ENCODE results near the gene POM121L2.

POM121L2 gene

GRCh38 chr6:27283279-27283678, 28.8 kb downstream of the POM121L2 start:
- TF ChIP-seq GATA3 (IDR thresholded peaks at IDR 0.05; ENCODE audit: low read depth, low read length) (no peak), GATA2 (IDR thresholded peaks at IDR 0.05; ENCODE audit: low read depth, low read length) (no peak)

DNA sequence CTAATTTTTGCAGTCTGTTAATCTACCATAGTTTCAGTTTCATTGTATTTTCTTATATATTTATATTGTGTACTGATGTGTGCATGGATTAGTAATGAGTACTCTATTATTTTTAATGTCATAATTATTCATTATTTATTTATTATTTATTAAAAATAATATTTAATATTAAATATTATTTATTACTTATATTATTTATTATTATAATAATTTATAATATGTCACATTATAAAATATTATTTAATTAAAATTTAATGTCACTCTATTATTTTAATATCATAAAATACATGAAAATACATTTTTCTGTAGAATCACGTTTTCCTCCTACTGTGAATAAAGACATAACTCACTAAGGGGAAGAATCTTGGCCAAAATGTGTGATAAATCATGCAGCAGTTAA, 30.5 kb downstream of the POM121L2 start:
- TF ChIP-seq GATA3 (IDR thresholded peaks at IDR 0.05; ENCODE audit: low read depth, low read length) (no peak), GATA2 (IDR thresholded peaks at IDR 0.05; ENCODE audit: low read depth, low read length) (no peak)

DNA sequence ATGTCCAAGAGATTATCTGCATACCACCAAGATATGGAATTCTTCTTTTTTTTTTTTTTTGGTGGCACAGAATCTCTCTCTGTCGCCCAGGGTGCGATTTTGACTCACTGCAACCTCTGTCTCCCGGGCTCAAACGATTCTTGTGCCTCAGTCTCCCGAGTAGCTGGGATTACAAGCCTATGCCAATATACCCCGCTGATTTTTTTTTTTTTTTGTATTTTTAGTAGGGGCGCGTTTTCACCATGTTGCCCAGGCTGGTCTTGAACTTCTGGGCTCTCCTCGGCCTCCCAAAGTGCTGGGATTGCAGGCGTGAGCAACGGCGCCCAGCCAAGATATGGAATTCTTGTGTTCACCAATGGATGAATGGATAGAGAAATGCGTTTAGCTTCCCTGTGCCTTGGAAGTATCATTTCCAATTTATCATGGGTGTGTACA, 31.0 kb downstream of the POM121L2 start:
- TF ChIP-seq GATA3 (IDR thresholded peaks at IDR 0.05; ENCODE audit: low read depth, low read length) (no peak), GATA2 (IDR thresholded peaks at IDR 0.05; ENCODE audit: low read depth, low read length) (no peak)

- TF ChIP-seq GATA3 (IDR thresholded peaks at IDR 0.05; ENCODE audit: low read depth, low read length) (no peak), GATA2 (IDR thresholded peaks at IDR 0.05; ENCODE audit: low read depth, low read length) (no peak)
Observed at GRCh38 chr6:27280540-27281000, 31.5 kb downstream of the POM121L2 start.

GRCh38 chr6:27280064-27280539, 32.0 kb downstream of the POM121L2 start:
- no peak for TF ChIP-seq GATA2 (IDR thresholded peaks at IDR 0.05; ENCODE audit: low read depth, low read length)
- TF ChIP-seq GATA3 (IDR thresholded peaks at IDR 0.05; ENCODE audit: low read depth, low read length): no peak

DNA sequence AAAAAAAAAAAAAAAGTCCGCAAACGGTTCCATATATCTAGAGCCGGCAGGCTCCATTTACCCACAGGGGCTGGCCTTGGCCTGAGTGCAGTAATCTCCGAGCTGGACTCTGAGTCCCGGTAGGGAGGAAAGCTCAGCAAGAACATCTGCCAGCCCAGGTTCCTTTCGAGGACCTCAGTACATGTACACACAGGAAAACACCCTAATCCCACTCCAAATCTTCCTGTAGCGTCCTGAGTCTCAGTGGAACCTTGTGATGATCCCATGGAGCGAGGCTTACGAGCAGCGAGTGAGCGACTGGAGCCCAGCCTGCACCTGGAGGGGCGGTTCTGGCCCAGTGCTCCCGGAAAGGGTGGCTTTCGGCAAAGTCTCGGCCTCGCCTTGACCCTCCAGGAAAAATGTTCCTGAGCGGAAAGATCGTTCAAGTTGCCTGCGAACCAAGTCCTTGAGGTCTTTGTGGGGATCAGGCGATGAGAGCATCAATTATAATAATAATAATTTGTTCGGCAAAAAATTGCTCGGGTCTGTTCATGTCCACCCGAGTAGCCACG, 32.5 kb downstream of the POM121L2 start:
- TF ChIP-seq GATA3 (IDR thresholded peaks at IDR 0.05; ENCODE audit: low read depth, low read length): no peak
- TF ChIP-seq GATA2 (IDR thresholded peaks at IDR 0.05; ENCODE audit: low read depth, low read length): no peak

DNA sequence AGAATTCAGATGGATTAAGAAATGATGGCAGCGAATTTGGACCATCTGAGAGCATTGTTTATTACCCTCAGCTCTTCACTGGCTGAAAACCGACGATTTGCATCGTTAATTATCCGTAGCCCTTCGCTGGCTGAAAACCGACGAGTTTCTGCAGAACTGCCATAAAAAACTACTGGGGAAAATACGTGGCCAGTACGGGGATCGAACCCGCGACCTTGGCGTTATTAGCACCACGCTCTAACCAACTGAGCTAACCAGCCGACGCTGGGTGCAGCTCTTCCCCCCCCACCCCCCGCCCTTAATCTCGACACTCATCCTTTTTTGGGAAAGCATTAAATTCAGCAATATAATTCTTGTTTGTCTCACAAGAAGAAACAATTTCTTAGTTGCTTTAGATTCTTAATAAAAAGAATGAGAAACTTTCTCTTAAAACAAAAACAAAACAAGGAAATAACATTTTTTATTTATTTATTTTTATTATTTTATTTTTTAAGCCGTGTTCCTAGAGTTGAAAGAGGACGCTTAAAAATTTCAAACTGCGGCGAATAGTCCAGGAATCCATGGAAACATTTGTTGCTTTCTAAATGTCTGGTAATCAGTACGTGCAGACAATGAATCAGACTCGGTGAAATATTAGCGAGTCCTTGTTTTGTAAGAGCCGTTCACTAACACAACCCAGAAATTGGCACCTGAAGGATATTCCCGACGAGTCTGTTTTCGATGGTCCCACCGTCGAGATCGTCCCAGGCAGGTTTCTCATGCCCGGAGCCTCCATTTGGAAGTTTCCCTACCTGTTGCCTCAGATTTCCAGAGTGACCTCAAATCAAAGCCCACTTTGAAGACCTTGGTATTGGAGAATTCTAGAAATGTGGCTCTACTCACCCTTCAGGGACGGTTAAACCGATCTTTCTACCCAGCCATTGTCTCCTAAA, 36.8 kb downstream of the POM121L2 start:
- TF ChIP-seq GATA2 (IDR thresholded peaks at IDR 0.05; ENCODE audit: low read depth, low read length): no peak
- no peak for TF ChIP-seq GATA3 (IDR thresholded peaks at IDR 0.05; ENCODE audit: low read depth, low read length)

GRCh38 chr6:27273783-27274182, 38.3 kb downstream of the POM121L2 start:
- TF ChIP-seq GATA2 (IDR thresholded peaks at IDR 0.05; ENCODE audit: low read depth, low read length) (no peak), GATA3 (IDR thresholded peaks at IDR 0.05; ENCODE audit: low read depth, low read length) (no peak)

DNA sequence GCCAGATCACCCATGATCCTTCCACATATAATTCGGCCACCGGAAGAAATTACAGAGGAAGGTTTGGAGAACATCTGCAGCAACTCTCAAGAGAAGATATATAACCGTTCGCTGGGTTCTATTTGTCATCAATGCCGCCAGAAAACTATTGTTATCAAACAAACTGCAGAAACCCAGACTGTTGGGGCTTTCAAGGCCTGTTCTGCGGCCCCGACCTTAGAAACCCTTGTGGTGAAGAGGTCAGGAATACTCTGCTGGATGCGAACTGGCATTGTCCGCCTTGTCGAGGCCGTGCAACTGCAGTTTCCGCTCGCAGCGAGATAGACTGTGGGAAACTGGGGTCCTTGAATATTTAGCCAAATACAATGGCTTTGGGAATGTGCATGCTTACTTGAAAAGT, 43.3 kb downstream of the POM121L2 start:
- TF ChIP-seq GATA2 (IDR thresholded peaks at IDR 0.05; ENCODE audit: low read depth, low read length) (no peak), GATA3 (IDR thresholded peaks at IDR 0.05; ENCODE audit: low read depth, low read length) (no peak)

DNA sequence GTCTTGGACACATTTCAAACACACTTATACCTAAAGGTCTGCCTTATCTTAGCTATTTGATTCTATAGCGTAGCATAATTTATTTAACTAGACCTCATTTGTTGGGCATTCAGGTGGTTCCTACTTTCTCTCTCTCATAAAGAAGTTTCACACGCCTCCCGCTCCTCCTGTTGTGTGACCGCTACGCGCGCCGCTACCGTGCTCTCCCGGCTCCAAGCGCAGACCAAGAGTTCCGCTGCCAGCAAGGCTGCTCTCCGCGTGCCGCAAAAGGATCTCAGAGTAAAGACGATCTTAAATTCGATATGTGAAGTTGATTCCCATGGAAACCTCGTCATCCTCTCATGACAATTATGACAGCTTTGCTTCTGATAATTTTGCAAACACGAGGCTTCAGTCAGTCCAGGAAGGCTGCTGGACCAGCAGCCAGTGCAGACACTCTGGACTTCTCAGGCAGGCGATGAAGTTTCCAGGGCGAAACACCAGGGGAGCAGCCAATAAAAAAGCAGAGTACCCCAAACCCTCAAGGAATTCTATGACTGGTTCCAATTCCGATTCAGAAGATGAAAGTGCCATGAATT, 44.1 kb downstream of the POM121L2 start:
- no peak for TF ChIP-seq GATA3 (IDR thresholded peaks at IDR 0.05; ENCODE audit: low read depth, low read length)
- TF ChIP-seq GATA2 (IDR thresholded peaks at IDR 0.05; ENCODE audit: low read depth, low read length): no peak

- no peak for TF ChIP-seq GATA3 (IDR thresholded peaks at IDR 0.05; ENCODE audit: low read depth, low read length)
- no peak for TF ChIP-seq GATA2 (IDR thresholded peaks at IDR 0.05; ENCODE audit: low read depth, low read length)
Observed at GRCh38 chr6:27263886-27264285, 48.2 kb downstream of the POM121L2 start.

- TF ChIP-seq GATA3 (IDR thresholded peaks at IDR 0.05; ENCODE audit: low read depth, low read length) (no peak), GATA2 (IDR thresholded peaks at IDR 0.05; ENCODE audit: low read depth, low read length) (no peak)
Observed at GRCh38 chr6:27260836-27261375, 51.2 kb downstream of the POM121L2 start.

DNA sequence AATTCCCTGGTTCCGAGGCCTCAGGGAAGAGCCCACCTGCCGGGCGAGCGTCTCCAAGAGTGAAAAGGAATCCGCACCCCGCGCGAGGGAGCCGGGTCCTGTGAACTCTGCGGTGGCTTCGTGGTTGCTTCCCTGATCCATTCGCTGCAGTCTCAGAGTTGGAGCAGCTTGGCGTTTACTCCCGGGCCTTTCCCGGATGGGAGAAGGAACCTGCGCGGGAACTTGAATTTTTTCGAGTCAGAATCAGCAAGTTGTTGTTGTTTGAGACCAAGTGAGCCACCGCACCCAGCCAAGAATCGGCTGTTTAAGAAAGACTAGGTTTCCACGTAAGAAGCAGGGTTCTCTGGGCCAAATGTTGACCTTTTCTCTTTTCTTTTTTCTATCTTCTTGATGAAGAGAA, 51.7 kb downstream of the POM121L2 start:
- TF ChIP-seq GATA2 (IDR thresholded peaks at IDR 0.05; ENCODE audit: low read depth, low read length) (no peak), GATA3 (IDR thresholded peaks at IDR 0.05; ENCODE audit: low read depth, low read length) (no peak)

Data from SH-SY5Y (cell line).